Measurements from ENCODE around the gene TTLL7. TPM values are rescaled to one million over a fixed set of nuclear protein-coding genes. Genes with fewer than 3 reads are reported as not detected.

Gene TTLL7, protein sequence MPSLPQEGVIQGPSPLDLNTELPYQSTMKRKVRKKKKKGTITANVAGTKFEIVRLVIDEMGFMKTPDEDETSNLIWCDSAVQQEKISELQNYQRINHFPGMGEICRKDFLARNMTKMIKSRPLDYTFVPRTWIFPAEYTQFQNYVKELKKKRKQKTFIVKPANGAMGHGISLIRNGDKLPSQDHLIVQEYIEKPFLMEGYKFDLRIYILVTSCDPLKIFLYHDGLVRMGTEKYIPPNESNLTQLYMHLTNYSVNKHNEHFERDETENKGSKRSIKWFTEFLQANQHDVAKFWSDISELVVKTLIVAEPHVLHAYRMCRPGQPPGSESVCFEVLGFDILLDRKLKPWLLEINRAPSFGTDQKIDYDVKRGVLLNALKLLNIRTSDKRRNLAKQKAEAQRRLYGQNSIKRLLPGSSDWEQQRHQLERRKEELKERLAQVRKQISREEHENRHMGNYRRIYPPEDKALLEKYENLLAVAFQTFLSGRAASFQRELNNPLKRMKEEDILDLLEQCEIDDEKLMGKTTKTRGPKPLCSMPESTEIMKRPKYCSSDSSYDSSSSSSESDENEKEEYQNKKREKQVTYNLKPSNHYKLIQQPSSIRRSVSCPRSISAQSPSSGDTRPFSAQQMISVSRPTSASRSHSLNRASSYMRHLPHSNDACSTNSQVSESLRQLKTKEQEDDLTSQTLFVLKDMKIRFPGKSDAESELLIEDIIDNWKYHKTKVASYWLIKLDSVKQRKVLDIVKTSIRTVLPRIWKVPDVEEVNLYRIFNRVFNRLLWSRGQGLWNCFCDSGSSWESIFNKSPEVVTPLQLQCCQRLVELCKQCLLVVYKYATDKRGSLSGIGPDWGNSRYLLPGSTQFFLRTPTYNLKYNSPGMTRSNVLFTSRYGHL
- 13.3 and 15.5 TPM in 2 replicates for total RNA-seq (2014; rRNA removed; shearing (Covaris generic))

DNA sequence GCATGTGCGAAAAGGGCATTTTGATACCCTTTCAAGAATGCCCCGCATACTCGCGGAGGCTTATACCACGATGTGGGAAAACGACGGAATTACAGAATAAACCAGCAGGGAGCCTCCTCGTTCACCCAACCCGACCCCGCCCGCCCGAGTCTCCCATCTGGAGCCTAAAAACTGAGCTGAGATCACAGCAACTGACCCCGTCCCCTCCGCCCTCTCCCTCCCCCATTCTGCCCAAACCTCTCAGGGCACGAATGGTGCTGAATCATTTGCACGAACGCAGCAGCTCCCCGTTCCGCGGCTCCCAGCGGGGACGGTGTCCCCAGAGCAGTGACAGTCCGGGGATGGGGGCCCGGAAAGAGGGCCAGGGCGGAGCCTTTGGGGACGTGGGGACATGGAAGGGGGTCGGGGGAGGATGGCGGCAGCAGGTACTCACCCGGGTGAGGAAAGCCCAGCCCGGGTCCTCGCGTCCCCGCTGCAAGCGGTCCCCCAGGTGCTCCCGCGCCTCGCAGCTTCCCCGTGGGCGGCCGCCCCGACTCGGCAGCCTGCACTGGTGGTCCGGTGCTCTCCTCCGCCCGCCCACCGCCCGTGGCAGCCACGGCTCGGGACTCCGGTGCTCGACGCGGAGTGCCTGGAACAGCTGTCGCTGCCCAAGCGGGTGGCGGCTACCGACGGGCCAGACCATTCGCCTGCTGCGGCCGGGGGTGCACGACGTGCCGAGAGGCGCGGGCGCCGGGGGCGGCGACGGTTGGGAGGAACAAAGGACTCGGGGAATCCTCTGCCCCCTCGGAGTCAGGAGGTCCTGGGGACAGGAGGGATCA, at the start of gene TTLL7:
TSS of gene TTLL7 (minus strand) at position 635 of the 818 bp plus-strand sequence. CDS start 46,921 bp downstream, outside the sequence.
- peak; percentile 92 for DNase-seq (ENCODE audit: low read depth)

DNA sequence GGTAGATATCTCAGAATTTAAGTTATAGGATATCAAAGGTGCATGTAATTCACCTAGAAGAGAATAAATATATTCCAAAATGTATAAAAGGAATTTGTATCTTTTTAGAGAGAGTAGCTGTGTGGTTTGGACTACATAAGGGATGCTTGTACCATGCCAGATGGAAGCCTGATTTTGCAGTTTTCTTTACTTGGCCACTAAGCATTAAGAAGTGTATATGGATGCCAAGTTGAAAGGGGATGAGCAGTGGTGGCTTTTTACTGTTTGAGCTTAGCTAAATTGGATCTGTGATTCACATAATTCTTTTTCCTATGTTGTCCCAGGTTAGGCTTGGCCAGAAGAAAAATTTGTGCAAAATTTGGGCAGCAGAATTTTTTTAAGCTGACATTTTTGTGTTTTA, 43.5 kb upstream of the TTLL7 start:
- no peak for DNase-seq (ENCODE audit: low read depth)

DNA sequence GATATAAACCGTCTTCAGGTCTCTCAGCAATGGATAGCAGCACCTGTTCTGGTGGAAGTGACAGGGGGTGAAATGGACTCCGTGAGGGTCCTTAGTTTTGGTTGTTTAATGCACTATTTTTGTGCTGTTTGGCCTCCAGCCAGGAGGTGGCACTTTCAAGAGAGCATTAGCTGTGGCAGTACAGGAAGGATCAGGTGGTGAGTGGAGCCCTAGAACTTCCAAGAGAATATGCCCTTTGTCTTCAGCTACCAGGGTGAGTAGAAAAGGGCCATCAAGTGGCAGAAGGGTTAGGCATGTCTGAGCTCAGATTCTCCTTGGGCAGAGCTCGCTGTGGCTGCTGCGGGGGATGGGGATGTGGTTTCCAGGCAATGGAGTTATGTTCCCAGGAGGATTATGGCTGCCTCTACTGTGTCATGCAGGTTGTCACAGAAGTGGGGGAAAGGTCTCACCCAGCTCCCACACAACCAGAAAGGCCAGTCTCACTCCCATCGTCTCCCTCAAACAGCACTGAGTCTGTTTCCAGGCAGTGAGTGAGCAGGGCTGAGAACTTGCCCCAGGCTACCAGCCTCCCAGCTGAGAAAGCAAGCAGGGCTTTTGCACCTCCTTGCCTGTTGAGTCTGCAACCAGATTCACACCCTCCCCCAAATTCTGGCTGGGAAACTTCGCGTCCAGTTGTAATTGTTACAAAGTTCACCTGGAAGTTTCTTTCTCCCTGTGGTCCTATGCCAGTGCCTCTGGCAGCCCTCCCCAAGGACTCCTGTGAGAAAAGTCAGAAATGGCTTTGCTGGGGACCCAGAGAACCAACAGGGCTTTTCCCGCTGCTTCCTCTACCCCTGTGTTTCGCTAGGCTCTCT, 39.1 kb upstream of the TTLL7 start:
- peak; percentile 58 for DNase-seq (ENCODE audit: low read depth)

DNA sequence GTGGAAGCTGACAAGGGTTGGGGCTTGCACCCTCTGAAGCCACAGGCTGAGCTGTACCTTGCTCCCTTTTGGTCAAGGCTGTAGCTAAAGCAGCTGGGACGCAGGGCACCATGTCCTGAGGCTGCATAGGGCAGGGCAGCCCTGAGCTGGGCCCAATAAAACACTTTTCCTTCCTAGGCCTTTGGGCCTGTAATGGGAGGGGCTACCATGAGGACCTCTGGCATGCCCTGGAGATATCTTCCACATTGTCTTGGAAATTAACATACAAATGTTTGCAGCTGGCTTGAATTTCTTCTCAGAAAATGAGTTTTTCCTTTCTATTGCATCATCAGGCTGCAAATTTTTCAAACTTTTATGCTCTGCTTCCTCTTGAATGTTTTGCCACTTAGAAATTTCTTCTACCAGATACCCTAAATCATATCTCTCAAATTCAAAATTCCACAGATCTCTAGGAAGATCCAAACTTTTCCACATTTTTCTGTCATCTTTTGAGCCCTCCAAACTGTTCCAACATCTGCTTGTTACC, 32.9 kb upstream of the TTLL7 start:
- no peak for DNase-seq (ENCODE audit: low read depth)

DNA sequence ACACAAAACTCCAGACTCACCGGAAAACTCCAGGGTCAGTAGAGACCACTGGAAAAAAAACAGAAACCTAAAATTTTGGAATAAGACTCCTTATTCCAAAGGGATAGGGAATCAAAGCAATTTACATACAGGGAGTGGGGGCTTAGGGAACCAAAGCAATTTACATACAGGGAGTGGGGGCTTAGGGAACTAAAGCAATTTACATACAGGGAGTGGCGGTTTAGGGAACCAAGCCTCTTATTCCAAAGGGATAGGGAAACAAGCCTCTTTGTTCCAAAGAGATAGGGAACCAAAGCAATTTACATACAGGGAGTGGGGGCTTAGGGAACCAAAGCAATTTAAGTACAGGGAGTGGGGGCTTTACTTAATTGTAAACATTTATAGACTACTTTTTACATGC, 28.4 kb upstream of the TTLL7 start:
- no peak for DNase-seq (ENCODE audit: low read depth)

DNA sequence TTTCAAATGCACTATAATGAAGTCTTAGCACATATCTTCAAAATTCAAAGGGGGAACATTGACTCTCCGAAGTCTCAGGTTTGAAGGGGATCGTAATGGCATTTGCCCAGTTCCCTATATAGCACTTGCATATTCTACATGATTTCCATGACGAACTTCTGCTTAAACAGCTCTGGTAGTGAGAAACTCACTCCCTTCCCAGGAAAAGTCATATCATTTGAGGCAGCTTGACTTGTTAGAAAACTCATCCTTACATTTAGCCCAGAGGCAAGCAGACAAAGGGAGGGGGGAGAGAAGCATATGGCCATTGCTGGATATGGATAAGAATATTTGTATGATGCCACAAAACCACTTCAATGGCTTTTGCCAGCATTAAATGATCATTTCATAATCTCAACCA, 27.0 kb upstream of the TTLL7 start:
- no peak for DNase-seq (ENCODE audit: low read depth)

DNA sequence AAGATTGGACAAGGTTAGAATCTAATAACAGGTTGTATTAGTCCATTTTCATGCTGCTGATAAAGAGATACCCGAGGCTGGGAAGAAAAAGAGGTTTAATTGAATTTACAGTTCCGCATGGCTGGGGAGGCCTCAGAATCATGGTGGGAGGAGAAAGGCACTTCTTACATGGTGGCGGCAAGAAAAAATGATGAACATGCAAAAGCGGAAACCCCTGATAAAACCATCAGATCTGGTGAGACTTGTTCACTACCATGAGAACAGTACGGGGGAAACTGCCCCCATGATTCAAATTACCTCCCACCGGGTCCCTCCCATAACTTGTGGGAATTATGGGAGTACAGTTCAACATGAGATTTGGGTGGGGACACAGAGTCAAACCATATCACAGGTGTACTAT, 22.9 kb upstream of the TTLL7 start:
- DNase-seq (ENCODE audit: low read depth), result no peak

DNA sequence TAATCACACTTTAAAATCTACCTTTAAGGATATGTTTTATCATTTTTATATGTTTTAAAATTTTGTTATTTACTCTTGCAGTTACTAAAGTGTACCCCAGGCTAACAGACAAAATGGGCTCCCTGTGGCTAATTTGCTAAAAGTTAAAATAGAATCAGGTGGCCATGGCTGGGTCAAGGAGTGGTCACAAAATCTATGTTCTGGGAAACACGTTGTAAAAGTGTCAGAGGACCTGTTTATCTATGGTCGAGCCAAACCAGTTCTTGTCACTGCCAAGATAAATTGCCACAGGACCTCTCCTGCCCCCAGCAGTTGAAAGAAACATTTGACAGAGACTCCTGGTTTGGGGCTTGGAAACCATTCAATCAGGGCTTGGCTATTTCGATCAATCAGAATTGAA, 21.2 kb upstream of the TTLL7 start:
- no peak for DNase-seq (ENCODE audit: low read depth)

DNA sequence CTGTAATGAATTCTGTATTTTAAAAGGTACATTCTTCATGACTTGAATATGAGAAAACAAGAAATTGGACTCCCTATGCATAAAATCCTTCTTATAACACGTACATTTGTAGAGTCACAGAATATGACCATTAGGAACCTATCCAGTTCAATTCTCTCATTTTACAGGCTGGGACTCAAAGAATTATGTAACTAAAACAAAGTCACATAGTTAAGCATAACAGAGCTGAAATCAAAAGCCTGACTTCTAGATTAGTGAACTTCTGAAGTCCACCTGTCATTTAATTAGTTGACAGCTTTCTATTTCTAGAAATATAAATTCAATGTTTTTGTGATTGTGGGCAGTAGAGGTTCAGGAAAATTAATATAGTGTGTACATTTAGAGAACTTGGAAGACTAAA, 20.3 kb upstream of the TTLL7 start:
- no peak for DNase-seq (ENCODE audit: low read depth)

- DNase-seq (ENCODE audit: low read depth), result no peak
These were observed 14.8 kb upstream of the TTLL7 start for GRCh38 chr1:84013708-84014107.

- no peak for DNase-seq (ENCODE audit: low read depth)
These were observed 13.1 kb upstream of the TTLL7 start for GRCh38 chr1:84012018-84012417.

DNA sequence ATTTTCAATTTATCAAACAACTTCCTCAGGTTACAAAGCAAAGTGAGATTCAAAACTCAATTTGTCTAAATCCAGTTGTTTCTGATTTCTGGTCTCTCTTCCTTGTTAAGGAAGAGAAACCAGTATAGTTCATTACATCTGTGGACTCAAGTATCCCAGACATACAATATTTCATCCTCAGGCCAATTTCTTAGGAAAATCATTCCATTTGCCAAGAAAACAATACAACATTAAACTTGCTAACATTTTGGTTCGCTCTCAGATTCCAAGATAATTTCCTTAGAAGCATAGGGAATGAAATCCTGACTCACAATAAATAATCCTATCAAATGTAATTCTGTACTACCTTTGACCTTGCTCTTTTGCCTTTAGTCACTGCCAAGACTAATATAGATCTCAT, 11.2 kb upstream of the TTLL7 start:
- DNase-seq (ENCODE audit: low read depth), result no peak

GRCh38 chr1:84008631-84009030, 9.7 kb upstream of the TTLL7 start:
- no peak for DNase-seq (ENCODE audit: low read depth)

DNA sequence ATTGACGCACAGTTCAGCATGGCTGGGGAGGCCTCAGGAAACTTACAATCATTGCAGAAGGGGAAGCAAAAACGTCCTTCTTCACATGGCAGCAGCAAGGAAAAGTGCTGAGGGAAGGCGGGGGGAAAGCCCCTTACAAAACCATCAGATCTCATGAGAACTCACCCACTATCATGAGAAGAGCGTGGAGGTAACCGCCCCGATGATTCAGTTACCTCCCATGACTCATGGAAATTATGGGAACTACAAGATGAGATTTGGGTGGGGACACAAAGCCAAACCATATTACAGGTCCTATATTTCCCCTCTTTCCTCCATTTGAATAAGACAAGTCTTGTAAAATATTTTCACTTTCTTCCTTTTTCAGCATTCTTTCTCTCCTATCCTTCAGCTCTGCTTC, 7.7 kb upstream of the TTLL7 start:
- no peak for DNase-seq (ENCODE audit: low read depth)

- no peak for DNase-seq (ENCODE audit: low read depth)
These were observed 2.6 kb upstream of the TTLL7 start for GRCh38 chr1:84001501-84001900.

DNA sequence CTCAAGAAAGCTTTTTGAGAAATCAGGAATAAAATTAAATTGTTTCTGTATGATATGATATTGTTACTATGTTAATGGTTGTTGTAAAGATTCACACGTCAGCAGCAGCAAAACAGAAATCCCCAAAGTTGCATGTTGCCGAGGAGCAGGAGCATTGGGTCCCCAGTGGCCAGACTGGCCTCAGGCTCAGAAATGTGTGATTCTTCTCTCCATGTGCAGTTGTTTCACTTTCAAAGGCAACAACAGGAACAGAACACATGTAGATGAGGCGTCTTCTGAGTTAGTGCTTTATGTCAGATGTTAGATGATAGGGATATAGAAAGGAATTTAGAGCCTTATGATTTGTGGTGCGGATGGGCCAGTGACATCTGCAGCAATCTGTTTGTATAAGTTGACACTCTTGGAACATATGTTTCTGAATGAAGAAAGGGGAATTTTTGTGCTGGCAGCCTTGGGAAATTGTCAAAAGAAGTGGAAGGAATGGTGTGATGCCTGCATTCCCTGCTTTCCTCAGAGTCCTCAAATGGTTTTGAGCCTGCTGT, 2.1 kb upstream of the TTLL7 start:
- DNase-seq (ENCODE audit: low read depth), result no peak

DNA sequence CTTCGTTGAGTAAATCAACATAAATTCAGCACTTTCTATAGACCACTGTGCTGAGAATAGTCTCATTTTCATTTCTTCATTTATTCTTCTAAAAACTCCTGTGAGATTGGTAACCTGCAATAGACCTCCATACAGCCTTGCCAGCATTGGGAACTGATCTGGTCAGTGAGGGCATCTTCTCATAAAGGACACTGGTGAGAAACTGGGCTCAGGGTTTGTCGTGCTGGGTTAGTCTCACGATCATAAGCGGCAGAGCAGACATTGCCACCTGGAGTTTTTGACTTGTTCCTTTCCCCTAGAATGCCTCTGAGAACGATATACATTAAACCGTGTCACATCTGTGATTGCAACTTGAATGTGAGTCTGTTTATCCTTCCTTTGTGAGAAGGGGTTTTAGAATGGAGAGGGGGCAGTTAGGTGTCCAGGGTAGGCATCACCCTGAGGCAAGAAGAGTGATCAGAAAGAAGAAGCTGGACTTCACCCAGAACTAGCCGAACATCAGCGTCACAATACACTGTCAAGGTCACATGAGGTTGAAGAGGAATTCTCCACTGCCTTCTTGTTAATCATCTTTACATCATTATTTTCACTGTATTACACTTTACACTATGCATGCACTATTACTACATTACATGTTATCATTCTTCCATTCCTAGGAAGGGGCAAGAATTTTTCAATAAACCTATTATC, 1.4 kb upstream of the TTLL7 start:
- DNase-seq (ENCODE audit: low read depth), result no peak

DNA sequence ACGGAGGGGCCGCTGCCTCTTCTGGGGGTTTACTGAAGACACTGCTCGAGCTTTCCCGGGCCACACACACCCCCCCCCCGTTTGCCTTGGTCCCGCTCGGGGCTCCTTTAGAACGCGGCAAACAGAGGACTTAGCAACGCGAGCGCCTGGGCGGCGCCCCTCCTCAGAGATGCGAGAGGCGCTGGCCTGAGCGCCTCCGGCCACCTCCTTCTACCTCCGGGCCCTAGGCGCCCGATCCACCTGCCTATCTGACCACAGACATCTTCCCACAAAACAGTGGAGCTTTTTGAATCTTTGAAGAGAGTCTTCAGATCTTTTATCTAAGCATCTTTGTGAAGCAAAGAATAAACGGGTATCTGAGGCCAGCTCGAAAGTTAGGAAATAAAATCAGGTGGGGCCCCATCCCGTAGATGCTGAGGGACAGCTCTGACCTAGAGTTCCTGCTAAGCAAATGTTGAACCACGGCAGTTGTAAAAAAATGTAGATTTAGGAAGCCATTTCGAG, 436 bp upstream of the TTLL7 start:
- peak; percentile 90 for DNase-seq (ENCODE audit: low read depth)

GRCh38 chr1:83998205-83998497, 781 bp downstream of the TTLL7 start:
- DNase-seq (ENCODE audit: low read depth), result peak; percentile 63

GRCh38 chr1:83997631-83998030, 1.3 kb downstream of the TTLL7 start:
- no peak for DNase-seq (ENCODE audit: low read depth)

Measured in Daoy (cell line).